GM06990 (cell line): ENCODE results near the gene TAS2R40.

Experiments
- DNase-seq: peaks from one replicate; pipeline ENCODE4 v3.0.0-alpha.2; 2011; ENCODE audit not compliant: insufficient read length; ENCODE audit errors: extremely low read depth
- H3K27me3 ChIP-seq: replicated peaks from 2 replicates; pipeline ENCODE4 v1.6.0; 2011; ENCODE audit warnings: low read length; ENCODE audit not compliant: control insufficient read depth, insufficient read depth
- H3K36me3 ChIP-seq: 2 replicates; pipeline ENCODE4 v1.5.1; 2011; ENCODE audit warnings: low read length; ENCODE audit not compliant: control insufficient read depth, insufficient read depth
- H3K4me3 ChIP-seq: replicated peaks from 2 replicates; pipeline ENCODE4 v1.5.1; 2011; ENCODE audit warnings: low read depth, mild to moderate bottlenecking, control low read depth, low read length
- TF ChIP-seq, protein P1 (sequence below): IDR thresholded peaks from 2 replicates; pipeline ENCODE4 v1.5.1; 2011; ENCODE audit warnings: low read length, control low read depth, mild to moderate bottlenecking, inconsistent platforms; ENCODE audit not compliant: insufficient read depth, poor library complexity, severe bottlenecking

The TAS2R40 gene

DNA sequence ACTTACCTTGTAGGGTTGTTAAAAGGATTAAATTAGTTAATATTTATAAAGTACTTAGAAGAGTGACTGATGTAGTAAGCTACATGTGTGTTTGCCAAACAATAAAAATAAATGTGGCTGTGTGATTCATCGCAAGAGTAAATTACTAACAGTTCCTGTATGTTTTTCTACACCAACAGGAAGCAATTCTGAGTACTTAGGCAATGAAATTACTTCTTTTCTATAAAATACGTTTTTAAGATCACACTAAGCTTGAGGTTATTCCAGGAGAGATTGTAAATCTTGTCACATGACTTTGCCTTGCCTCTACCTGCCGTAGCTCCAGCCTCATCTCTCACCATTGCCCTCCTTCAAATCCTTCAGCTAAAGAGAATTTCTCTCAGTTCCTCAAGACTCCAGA, 23.3 kb downstream of the TAS2R40 start:
- no peak overlapping the region for H3K4me3 ChIP-seq
- TF ChIP-seq, protein P1, sequence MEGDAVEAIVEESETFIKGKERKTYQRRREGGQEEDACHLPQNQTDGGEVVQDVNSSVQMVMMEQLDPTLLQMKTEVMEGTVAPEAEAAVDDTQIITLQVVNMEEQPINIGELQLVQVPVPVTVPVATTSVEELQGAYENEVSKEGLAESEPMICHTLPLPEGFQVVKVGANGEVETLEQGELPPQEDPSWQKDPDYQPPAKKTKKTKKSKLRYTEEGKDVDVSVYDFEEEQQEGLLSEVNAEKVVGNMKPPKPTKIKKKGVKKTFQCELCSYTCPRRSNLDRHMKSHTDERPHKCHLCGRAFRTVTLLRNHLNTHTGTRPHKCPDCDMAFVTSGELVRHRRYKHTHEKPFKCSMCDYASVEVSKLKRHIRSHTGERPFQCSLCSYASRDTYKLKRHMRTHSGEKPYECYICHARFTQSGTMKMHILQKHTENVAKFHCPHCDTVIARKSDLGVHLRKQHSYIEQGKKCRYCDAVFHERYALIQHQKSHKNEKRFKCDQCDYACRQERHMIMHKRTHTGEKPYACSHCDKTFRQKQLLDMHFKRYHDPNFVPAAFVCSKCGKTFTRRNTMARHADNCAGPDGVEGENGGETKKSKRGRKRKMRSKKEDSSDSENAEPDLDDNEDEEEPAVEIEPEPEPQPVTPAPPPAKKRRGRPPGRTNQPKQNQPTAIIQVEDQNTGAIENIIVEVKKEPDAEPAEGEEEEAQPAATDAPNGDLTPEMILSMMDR, result no peak
- no peaks in the 10 kb centered on the region for H3K36me3 ChIP-seq
- no peak for DNase-seq
- no peaks in the 10 kb centered on the region; the same call in 1 of the 2 replicates for H3K27me3 ChIP-seq

DNA sequence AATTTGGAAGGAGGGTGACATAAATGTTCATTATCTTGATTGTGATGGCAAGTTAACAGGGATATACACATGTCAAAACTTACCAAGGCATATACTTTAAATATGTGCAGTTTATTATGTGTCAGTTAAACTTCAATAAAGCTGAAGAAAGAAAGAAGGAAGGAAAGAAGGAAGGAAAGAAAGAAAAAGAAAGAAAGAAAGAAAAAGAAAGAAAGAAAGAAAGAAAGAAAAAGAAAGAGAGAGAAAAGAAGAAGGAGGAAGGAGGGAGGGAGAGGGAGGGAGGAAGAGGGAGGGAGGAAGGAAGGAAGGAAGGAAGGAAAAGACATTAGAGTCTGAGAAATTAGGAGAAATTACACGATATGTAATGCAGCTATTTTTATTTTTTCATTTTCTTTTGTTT, 25.5 kb downstream of the TAS2R40 start:
- Histone ChIP-seq H3K36me3 (no peaks in the 10 kb centered on the region), H3K4me3 (no peak overlapping the region), H3K27me3 (no peaks in the 10 kb centered on the region; the same call in 1 of the 2 replicates)
- DNase-seq, result no peak
- TF ChIP-seq, protein P1, result no peak

DNA sequence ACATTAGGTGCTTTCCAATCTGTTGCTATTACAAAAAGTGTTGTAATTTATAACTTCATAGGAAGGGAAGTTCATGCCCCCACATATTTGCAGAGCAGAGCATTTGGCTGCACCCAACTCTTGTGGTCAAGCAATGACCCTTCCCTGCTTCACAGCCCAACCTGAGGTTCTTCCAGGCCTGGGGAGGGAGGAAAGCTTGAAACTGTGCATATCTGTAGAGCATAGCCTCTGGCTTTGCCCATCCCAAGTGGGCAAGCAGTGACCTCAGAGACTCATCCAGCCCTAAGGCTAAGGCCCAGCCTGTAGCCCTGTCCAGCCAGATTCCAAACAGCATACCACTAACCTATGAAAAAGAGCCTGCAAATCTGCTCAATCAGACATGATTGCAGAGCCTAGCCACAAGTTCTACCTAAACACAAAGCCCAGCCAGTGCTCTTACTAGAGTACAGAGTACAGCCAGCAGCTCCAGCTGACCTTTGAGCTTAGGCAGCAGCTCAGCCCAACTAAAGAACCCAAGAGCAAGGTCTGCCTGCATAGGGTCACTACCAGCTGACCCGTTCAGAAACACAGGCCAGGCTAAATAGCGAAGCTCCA, 27.0 kb downstream of the TAS2R40 start:
- no peaks in the 10 kb centered on the region; the same call in 1 of the 2 replicates for H3K27me3 ChIP-seq
- TF ChIP-seq, protein P1, result no peak
- DNase-seq, result no peak
- H3K4me3 ChIP-seq, result no peak overlapping the region
- no peaks in the 10 kb centered on the region for H3K36me3 ChIP-seq

DNA sequence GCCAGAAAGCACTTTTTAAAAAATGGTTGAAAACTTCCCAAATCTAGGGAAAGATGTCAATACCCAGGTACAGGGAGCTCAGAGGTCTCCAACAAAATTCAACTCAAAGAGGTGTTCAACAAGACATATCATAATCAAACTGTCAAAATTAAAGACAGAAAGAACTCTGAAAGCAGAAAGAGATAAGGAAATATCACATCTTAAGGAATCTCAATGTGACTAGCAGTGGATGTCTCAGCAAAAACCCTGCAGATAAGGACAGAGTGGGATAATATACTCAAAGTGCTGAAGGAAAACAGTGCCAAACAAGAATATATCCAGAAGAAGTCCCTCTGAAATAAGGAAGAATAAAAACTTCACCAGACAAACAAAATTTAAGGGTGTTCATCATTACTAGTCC, 28.4 kb downstream of the TAS2R40 start:
- no peak for DNase-seq
- H3K27me3 ChIP-seq, result no peaks in the 10 kb centered on the region; the same call in 1 of the 2 replicates
- no peaks in the 10 kb centered on the region for H3K36me3 ChIP-seq
- TF ChIP-seq, protein P1, result no peak
- no peak overlapping the region for H3K4me3 ChIP-seq

DNA sequence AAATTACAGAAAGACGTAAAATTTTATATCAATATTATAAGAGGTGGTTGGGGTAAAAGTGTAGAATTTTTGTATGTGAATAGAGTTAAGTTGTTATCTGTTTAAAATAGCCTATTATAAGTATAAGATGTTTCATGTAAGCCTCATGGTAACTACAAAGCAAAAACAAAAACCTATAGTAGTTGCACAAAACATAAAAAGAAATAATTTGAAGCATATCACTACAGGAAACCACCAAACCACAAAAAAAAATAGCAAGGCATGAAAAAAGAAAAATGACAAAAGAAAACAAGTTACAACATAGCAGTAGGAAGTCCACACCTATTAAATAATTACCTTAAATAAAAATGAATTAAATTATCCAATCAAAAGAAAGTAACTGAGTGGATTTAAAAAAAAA, 29.0 kb downstream of the TAS2R40 start:
- H3K27me3 ChIP-seq, result no peaks in the 10 kb centered on the region; the same call in 1 of the 2 replicates
- H3K36me3 ChIP-seq, result no peaks in the 10 kb centered on the region
- DNase-seq, result no peak
- no peak overlapping the region for H3K4me3 ChIP-seq
- TF ChIP-seq, protein P1, result no peak

DNA sequence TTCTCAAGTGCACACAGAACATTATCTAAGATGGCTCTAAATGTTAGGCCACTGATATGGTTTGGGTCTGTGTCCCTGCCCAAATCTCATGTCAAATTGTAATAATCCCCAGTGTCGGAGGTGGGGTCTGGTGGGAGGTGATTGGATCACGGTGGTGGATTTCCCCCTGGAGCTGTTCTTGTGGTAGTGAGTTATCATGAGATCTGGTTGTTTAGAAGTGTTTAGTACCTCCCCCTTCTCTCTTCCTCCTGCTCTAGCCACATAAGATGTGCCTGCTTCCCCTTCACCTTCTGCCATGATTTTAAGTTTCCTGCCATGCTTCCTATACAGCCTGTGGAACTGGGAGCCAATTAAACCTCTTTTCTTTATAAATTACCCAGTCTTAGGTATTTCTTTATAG, 30.2 kb downstream of the TAS2R40 start:
- no peak for DNase-seq
- no peaks in the 10 kb centered on the region; the same call in 1 of the 2 replicates for H3K27me3 ChIP-seq
- H3K36me3 ChIP-seq, result no peaks in the 10 kb centered on the region
- TF ChIP-seq, protein P1, result no peak
- H3K4me3 ChIP-seq, result no peak overlapping the region
